Sciatic nerve (tissue), 2 donors: ENCODE results near the gene GK. TPM values are rescaled to one million over a fixed set of nuclear protein-coding genes. Genes with fewer than 3 reads are reported as not detected.
"Not testable (repeated sequence)": the region's sequence is repeated elsewhere in the genome, so short reads cannot be mapped to it uniquely, and the experiment has no call there.

Source experiments
- ATAC-seq: fragments of 200-7000 bp; cut with Tn5 transposase; one replicate; pipeline ENCODE4 v1.9.1; 2020; ENCODE audit warnings: mild to moderate bottlenecking, moderate library complexity
- DNase-seq: peaks from one replicate; pipeline ENCODE4 v3.0.0-alpha.2; 2020; ENCODE audit warnings: low spot score
- intact Hi-C: fragments of 100-400 bp; cut with DNase I; formaldehyde crosslinking; loops from one replicate; pipeline ENCODE4 v1.14.2; 2022
- total RNA-seq: library from RNA; stranded (reverse); fragmentation: NEBNext Ultra II Directional; extraction: Animal tissue kit (Norgen Biotek cat#: 25700); gene quantifications from one replicate; pipeline ENCODE4 v1.2.1, GENCODE V29; 2021
- donor health status: DM: no; HTN: no; CAD: no.
- donor health status: DM: no; HTN: no; CAD: no.

GK gene
- 20.3 TPM for total RNA-seq

DNA sequence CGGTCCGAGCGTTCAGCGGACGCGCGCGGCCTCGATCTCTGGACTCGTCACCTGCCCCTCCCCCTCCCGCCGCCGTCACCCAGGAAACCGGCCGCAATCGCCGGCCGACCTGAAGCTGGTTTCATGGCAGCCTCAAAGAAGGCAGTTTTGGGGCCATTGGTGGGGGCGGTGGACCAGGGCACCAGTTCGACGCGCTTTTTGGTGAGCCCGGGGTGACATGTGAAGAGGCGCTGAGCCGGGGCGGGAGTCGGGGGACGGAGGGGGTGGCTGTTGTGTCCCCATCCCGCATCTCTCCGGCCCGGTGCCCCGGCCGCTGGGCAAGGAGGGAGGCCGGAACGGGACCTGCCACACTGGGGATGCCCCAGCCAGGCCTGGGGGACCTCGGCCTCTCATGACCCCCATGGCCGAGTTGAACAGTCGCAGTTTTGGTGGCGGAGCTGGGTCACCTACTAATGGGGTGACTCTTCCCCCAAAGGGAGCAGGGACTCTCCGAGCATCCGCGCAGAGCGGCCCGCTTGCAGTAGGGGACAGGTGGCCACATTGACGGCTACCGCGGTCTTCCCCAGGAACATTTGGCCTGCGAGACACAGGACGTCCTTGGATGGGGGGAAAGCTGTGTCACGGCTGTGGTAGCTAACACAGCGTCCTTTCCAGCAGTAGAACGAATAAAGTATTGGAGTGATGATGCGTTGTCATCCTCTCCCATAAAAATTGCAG is at the start of gene GK:
GK (plus strand) TSS at position 9 of the 717 bp plus-strand sequence; CDS start at position 124, 115 bp downstream.
- ATAC-seq (peak; percentile 8), DNase-seq (peak; percentile 65)
- intact Hi-C loops: no loop called here

DNA sequence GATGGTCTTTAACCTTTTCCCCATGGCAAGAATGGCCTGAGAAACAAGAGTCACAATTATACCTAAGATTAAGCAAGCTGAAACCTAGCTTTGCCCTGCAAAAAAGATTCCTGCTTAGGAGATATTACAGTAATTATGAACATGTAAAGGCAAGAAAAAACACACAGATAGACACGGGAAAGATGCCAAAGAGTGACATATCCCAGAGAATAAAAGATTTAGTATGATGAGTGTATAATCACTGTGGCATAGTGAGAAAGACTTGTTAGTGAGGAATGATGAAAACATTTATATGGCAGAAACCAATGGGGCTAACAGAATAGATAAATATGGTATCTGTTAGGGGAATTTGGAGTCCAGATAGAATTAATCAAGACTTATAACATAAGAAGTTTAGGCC is 46.1 kb upstream of the GK start:
- no peak for ATAC-seq
- no peak for DNase-seq
- intact Hi-C loops: no loop called here

DNA sequence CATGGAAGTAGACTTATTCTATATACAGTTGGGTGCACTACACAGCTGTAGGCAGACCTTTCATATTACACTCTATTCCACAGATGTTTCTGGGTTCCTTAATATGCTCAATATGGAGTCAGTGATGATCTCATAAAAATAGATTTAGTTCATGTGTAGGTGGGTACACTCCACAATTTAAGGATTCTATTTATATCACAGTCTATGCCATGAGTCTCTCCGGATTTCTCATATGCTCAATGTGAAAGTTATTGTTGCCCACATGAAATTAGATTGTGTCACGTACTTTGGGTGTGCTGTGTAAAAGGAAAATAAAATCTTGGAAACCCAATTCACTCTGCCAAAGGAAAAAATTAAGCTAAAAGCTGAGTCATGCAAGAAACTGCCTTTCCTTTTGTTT is 43.2 kb upstream of the GK start:
- no peak for ATAC-seq
- intact Hi-C loops: no loop called here

GRCh38 chrX:30612250-30612655 is 41.0 kb upstream of the GK start:
- intact Hi-C loops: no loop called here
- ATAC-seq: no peak

More for the DNA sequence above, 43.2 kb upstream of the GK start:
- no peak for DNase-seq

DNA sequence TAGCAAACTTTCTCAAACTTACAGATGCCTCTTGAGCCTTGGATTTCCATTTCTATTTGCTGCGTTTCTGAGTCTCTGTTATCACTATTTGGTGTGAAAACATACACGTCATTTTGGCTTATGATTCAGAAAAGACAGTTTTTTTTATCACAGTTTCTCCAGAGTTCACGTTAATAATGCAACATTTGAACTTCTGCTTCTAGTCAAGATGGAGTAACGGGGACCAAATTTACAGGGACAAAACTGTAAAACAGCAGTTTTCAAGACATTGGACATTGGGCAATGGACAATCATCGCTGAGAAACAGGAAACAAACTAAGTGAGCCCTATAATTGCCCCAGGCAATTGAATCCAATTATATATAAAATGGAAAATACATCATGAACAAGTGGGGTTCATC is 39.5 kb upstream of the GK start:
- DNase-seq (no peak), ATAC-seq (no peak)
- intact Hi-C loops: no loop called here

More at GRCh38 chrX:30612250-30612655, 41.0 kb upstream of the GK start:
- DNase-seq: no peak

DNA sequence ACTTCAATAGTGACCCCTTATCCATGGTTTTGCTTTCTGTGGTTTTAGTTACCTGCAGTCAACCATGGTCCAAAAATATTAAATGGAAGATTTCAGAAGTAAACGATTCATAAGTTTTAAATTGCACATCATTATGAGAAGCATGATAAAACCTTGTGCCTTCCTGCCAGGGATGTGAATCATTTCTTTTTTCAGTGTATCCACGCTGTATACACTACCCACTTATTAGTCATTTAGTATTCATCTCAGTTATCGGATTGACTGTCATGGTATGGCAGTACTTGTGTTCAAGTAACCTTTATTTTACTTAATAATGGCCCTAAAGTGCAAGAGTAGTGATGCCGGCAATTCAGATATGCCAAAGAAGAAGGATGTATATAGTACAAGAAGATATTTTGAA is 38.0 kb upstream of the GK start:
- ATAC-seq (no peak), DNase-seq (no peak)
- intact Hi-C loops: no loop called here

GRCh38 chrX:30618160-30618765 is 35.0 kb upstream of the GK start:
- ATAC-seq: no peak
- no peak for DNase-seq
- intact Hi-C loops: no loop called here

GRCh38 chrX:30620125-30620524 is 33.1 kb upstream of the GK start:
- intact Hi-C loops: no loop called here
- ATAC-seq (peak; percentile 72), DNase-seq (no peak)

DNA sequence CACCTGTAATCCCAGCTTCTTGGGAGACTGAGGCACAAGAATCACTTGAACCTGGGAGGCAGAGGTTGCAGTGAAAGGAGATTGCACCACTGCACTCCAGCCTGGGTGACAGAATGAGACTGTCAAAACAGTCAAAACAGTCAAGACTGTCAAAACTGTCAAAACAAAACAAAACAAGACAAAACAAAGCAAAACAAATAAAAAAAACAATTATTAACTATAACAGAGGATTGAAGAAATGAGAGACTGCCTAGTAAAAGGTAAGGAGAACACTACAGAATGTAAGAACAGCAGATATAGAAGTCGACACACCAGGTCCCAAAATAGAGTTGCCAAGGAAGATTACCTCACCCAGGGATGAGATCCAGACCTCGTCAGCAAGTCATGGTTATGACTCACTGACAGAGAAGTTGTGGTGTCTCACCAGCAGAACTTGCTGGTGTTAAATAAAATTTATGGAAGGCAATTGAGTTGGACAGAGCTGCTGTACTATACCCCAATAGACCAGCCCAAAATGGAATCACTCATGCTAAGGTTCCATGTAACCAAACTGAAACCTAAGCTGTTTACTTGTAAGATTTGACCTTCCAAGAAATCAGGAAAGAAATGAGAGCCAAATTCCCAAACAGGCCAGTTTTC is 32.1 kb upstream of the GK start:
- peak; percentile 92 for ATAC-seq
- intact Hi-C loops: no loop called here
- no peak for DNase-seq

DNA sequence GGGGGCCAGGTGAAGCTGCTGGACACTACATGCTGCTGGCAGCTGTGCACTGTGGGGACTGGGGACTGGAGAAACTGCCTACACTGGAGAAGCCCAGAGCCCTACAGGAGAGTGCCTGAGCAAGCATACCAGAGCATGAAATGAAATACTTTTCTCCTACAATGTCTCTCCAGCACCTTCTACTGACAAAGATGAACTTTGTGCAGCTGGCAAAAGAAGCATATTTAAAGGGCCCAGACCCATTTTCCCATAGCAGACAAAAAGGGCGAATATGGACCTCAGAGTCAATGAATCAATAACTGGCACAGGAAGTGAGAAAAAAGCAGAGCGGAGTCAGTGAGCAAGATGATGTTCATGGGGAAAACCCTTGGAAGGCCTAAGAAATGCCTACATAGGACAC is 30.9 kb upstream of the GK start:
- DNase-seq: no peak
- ATAC-seq: no peak
- intact Hi-C loops: no loop called here

DNA sequence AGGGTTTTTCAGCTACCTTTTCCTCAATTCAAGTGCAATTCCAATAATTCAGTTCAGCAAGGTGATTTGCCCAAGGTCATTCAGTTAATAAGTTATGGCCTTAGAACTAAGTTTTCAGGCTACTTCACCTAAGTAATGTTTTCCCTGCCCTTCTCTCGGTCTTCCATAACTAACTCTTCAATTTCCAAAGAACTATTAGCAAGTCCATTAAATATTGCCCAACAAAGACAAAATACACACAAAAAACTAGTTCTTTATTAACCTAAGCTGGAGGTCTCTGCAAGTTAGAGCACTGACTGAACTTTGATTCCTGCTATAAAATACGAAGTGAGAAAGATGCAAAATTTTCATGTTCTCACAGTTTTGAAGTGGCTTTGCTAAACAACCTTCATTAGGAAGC is 26.8 kb upstream of the GK start:
- intact Hi-C loops: no loop called here
- ATAC-seq (no peak), DNase-seq (no peak)

DNA sequence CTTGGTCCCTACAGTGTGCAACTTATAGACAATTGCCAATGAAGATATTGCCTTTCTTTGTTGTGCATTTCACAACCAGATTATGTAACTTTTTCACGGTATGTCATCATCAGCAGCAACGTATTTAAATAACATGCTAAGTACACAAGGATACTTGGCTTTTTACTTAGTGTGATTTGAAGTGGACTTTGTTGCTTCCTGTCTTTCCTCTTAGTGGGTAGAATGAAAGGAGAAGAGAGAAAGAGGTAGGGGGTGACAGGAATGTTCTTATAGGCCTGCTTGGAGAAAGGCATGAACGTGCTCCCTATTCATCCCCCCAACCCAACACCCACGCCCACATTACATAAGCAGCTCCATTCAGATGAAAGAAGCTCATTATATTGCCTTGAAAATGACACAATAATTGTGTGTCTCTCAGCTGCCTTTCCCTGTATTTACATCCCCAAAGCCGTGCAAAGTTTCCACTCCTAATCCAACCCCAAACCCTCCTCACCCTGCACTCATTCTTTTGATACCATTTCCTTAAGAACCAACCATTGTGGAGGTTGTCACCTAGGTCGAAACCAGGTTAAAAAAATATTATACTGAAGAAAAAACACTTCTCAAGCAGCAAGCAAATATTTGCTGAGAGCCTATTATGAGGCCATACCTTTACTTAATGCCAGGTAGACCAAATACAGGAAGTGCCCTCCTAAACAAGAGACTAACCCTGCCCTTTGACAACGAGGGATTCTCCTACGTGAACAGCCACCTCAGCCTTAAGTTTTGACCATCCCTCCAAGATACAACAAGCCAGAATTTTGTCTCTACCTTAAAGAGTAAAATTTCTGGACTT is 25.2 kb upstream of the GK start:
- DNase-seq (no peak), ATAC-seq (no peak)
- intact Hi-C loops: no loop called here

- ATAC-seq, DNase-seq, intact Hi-C loops: not testable (repeated sequence)
Measured at GRCh38 chrX:30634070-30634469, 19.2 kb upstream of the GK start.

GRCh38 chrX:30635630-30636029 is 17.6 kb upstream of the GK start:
- ATAC-seq (no peak), DNase-seq (no peak)
- intact Hi-C loops: no loop called here

DNA sequence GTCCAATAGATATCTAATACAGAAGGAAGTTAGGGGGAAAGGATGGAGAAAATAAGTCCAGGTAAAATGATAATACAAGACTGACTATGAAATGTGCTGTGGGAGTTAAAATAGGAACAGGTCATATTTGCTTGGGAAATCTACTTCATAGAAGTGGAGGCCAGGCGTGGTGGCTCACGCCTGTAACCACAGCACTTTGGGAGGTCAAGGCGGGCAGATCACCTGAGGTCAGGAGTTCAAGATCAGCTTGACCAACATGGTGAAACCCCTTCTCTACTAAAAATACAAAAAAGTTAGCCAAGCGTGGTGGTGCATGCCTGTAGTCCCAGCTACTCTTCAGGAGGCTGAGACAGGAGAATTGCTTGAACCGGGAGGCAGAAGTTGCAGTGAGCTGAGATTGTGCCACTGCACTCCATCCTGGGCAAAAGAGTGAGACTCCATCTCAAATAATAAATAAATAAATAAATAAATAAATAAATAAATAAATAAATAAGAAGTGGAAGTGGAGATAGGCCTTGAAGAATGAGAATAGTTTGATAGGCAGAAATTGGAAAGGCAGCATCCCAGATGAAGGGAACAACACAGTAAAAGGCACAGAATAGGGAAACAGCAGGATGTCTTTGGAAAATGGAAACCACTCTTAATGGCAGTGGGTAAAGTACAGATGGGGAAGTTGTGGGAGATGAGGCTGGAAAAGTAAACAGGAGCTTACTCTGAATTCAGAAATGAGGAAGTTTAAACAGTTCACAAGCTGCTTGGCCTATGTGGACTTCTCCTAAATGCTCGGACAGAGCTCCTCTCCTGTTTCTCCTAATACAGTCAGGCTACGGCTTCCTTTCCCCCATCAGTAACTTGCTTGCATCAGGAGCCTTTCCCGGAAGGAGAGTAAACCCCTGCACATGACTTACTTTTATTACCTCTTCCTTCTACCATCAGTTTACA is 15.1 kb upstream of the GK start:
- ATAC-seq: peak; percentile 62
- DNase-seq: no peak
- intact Hi-C loops: no loop called here

- ATAC-seq, DNase-seq, intact Hi-C loops: not testable (repeated sequence)
Measured at GRCh38 chrX:30639702-30640101, 13.5 kb upstream of the GK start.

DNA sequence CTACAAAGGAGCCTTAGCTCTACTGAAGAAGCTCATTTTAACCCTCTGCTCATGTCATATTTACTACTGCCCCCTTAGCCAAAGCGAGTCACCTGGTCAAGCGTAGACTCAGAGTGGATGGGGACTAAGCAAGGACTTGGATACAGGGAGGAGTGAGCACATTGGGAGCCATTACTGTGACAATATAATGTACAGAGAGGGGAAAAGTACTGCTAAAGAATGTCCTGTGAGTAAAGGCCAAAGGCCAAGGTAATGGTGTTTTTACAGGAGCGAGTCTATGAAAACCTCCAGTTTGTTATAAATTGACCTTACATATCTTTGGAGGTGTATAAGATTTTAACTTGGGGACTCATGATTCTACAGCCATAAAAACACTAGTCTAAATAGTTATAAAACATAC is 10.6 kb upstream of the GK start:
- no peak for ATAC-seq
- intact Hi-C loops: no loop called here
- no peak for DNase-seq

DNA sequence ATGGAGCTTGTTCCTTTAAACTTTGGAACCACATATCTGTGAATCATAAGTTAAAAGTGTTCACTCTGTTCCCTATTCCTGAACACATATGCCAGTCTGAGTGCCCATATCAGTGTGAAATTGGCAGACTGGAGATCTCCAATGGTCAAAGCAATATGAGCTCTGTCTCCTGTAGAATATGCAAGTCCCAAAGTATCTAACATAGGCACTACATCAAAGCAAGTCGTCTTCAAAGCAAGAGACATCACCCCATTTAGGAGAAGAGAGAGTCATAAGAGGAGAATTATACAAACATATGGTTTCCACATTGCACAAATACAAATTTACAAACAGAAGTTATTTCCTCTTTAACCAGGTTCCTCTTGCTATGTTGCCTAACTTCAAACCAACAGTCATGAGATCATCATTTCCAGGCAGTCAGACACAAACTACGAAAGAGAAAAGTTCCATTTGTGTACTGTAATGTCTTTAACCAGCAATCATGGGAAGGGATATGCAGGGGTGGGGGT is 9.9 kb upstream of the GK start:
- ATAC-seq: peak; percentile 61

More for the DNA sequence above, 9.9 kb upstream of the GK start:
- intact Hi-C loops: no loop called here
- DNase-seq: no peak
